GM21381 (cell line): Measurements from ENCODE around the gene HYAL3.
"Not testable (repeated sequence)": the region's sequence is repeated elsewhere in the genome, so short reads cannot be mapped to it uniquely, and the experiment has no call there.

Experiments
- ATAC-seq: cut with Tn5 transposase; IDR thresholded peaks from one replicate; pipeline ENCODE4 v1.9.1; 2021; ENCODE audit warnings: mild to moderate bottlenecking, moderate library complexity; ENCODE audit not compliant: unreplicated experiment

Gene HYAL3

GRCh38 chr3:50292159-50293078 lies 6.8 kb downstream of the HYAL3 start, which contains the start of gene IFRD2:
IFRD2 (minus strand) TSS chr3:50292429; CDS start chr3:50292274, 155 bp downstream.
- peak; percentile 92 for ATAC-seq

- no peak for ATAC-seq
Observed at GRCh38 chr3:50290161-50290641, 9.0 kb downstream of the HYAL3 start.

- no peak for ATAC-seq
Observed at GRCh38 chr3:50289130-50289529, 10.1 kb downstream of the HYAL3 start.

GRCh38 chr3:50288387-50289007 lies 10.7 kb downstream of the HYAL3 start:
- no peak for ATAC-seq

GRCh38 chr3:50287262-50287661 lies 11.9 kb downstream of the HYAL3 start:
- no peak for ATAC-seq

GRCh38 chr3:50286322-50287227 lies 12.6 kb downstream of the HYAL3 start:
- ATAC-seq: no peak

- not testable (repeated sequence) for ATAC-seq
Observed at GRCh38 chr3:50284121-50284520, 15.1 kb downstream of the HYAL3 start.

- no peak for ATAC-seq
Observed at GRCh38 chr3:50279255-50280016, 19.8 kb downstream of the HYAL3 start.

GRCh38 chr3:50278880-50279224 lies 20.4 kb downstream of the HYAL3 start, which contains the start of gene LSMEM2:
LSMEM2 (plus strand) TSS chr3:50279087; CDS start chr3:50279114, 27 bp downstream.
- ATAC-seq: no peak

GRCh38 chr3:50278123-50278879 lies 20.9 kb downstream of the HYAL3 start:
- no peak for ATAC-seq

- no peak for ATAC-seq
Observed at GRCh38 chr3:50276762-50277101, 22.5 kb downstream of the HYAL3 start.

- ATAC-seq: no peak
Observed at GRCh38 chr3:50275996-50276761, 23.0 kb downstream of the HYAL3 start.

- ATAC-seq: no peak
Observed at GRCh38 chr3:50275141-50275995, 23.8 kb downstream of the HYAL3 start.

- no peak for ATAC-seq
Observed at GRCh38 chr3:50274371-50275104, 24.7 kb downstream of the HYAL3 start.

- ATAC-seq: no peak
Observed at GRCh38 chr3:50273689-50274065, 25.5 kb downstream of the HYAL3 start.

GRCh38 chr3:50272911-50273688 lies 26.1 kb downstream of the HYAL3 start:
- ATAC-seq: peak; percentile 88
